ENCODE measurements around the gene ZNF581.

- TF ChIP-seq CTCF (IDR thresholded peaks at IDR 0.05) (no peak), YY1 (IDR thresholded peaks at IDR 0.05; ENCODE audit: low read depth) (no peak), CHD2 (IDR thresholded peaks at IDR 0.05; ENCODE audit: low read length, partially characterized antibody) (no peak), MAX (IDR thresholded peaks at IDR 0.05; ENCODE audit: low read depth) (no peak), FOXM1 (IDR thresholded peaks at IDR 0.05; ENCODE audit: low read depth) (no peak), USF2 (IDR thresholded peaks at IDR 0.05; ENCODE audit: borderline replicate concordance, low read depth, low read length) (no peak), EP300 (IDR thresholded peaks at IDR 0.05; ENCODE audit: borderline replicate concordance in 1 of 2, low read depth in 1 of 2, low read length in 1 of 2) (no peak), GABPA (IDR thresholded peaks at IDR 0.05; ENCODE audit: low read depth) (no peak), RCOR1 (IDR thresholded peaks at IDR 0.05; ENCODE audit: low read length) (no peak)
Measured at GRCh38 chr19:55681131-55682092, 38.0 kb downstream of the ZNF581 start.

Data from SK-N-SH (cell line).